HCT116 (cell line): ENCODE data around the gene SCP2. TPM values are rescaled to one million over a fixed set of nuclear protein-coding genes. Genes with fewer than 3 reads are reported as not detected.

Experiments used
- ATAC-seq: fragments of 200-7000 bp; cut with Tn5 transposase; 2 replicates; pipeline ENCODE4 v1.9.1; 2020; ENCODE audit warnings: mild to moderate bottlenecking, moderate library complexity
- BruUV-seq: library from RNA; stranded (reverse); fragments of 400-500 nt; replicated peaks from 2 replicates; lab custom pipeline; 2021; lab: Mats Ljungman, UMichigan
- CTCF ChIA-PET: fragments of 300-600 bp; sonication (Branson Sonifier 250); formaldehyde crosslinking; loops from one replicate; lab custom pipeline; 2021; ENCODE audit warnings: antibody characterized with exemption; lab: Charles Lee
- POLR2A ChIA-PET: fragments of 300-600, 350-600 bp; sonication (Branson Sonifier 250); formaldehyde crosslinking; loops from one replicate; lab custom pipeline; 2021; ENCODE audit warnings: antibody characterized with exemption; lab: Charles Lee
- RAD21 ChIA-PET, 2 experiments: fragments of 300-600 bp; sonication (Branson Sonifier 250); formaldehyde crosslinking; loops; one replicate each; lab custom pipeline; 2023; ENCODE audit warnings: low total read pairs in 2 of 2; ENCODE audit not compliant: uncharacterized antibody in 2 of 2, unreplicated experiment in 2 of 2, low non-redundant PET in 1 of 2; lab: Charles Lee
- DNase-seq: peaks from one replicate; pipeline ENCODE4 v3.0.0-alpha.2; 2010; ENCODE audit warnings: low read depth, low spot score
- H2AFZ ChIP-seq: fragments of 200-600 bp; shearing (Covaris generic), sonication (generic); 2 replicates; pipeline ENCODE4 v1.6.1; 2017; ENCODE audit warnings: low read depth, mixed run types, mixed read lengths, antibody characterized with exemption, low read length; ENCODE audit not compliant: poor library complexity, severe bottlenecking
- H3K27ac ChIP-seq: 2 replicates; pipeline ENCODE4 v1.5.1; 2012; ENCODE audit warnings: low read depth, low read length
- H3K27me3 ChIP-seq: fragments of 200-600 bp; sonication (generic); 2 replicates; pipeline ENCODE4 v1.6.1; 2016; ENCODE audit warnings: mixed run types, low read length, mixed read lengths; ENCODE audit not compliant: insufficient read depth
- H3K36me3 ChIP-seq, 2 experiments: fragments of 200-500 bp in 1 of 2; fragments of 200-600 bp in 1 of 2; sonication (Bioruptor generic) in 1 of 2; sonication (generic) in 1 of 2; 2 replicates each; pipeline versions ENCODE4 v1.5.1 to v1.6.1; 2014 to 2016; ENCODE audit warnings: low read length in 2 of 2, inconsistent platforms in 1 of 2, mixed read lengths in 1 of 2, mixed run types in 1 of 2; ENCODE audit not compliant: insufficient read depth in 2 of 2, control insufficient read depth in 1 of 2
- H3K4me1 ChIP-seq, 2 experiments: fragments of 200-600 bp in 1 of 2; sonication (generic) in 1 of 2; 2 replicates each; pipeline versions ENCODE4 v1.5.1 to v1.6.1; 2012 to 2017; ENCODE audit warnings: low read length in 2 of 2, inconsistent platforms in 1 of 2, mild to moderate bottlenecking in 1 of 2, mixed read lengths in 1 of 2, mixed run types in 1 of 2, moderate library complexity in 1 of 2; ENCODE audit not compliant: insufficient read depth in 2 of 2, control insufficient read depth in 1 of 2
- H3K4me2 ChIP-seq: fragments of 200-600 bp; sonication (generic); 2 replicates; pipeline ENCODE4 v1.6.1; 2017; ENCODE audit warnings: mixed run types, low read length, mixed read lengths
- H3K4me3 ChIP-seq, 2 experiments: fragments of 200-600 bp in 1 of 2; sonication (generic) in 1 of 2; replicated peaks in 1 of 2; 2 replicates each; pipeline ENCODE4 v1.5.1; 2011 to 2016; ENCODE audit warnings: low read length in 2 of 2, control low read depth in 1 of 2, low read depth in 1 of 2, mild to moderate bottlenecking in 1 of 2, mixed read lengths in 1 of 2, mixed run types in 1 of 2
- H3K79me2 ChIP-seq: fragments of 200-600 bp; sonication (generic); 2 replicates; pipeline ENCODE4 v1.6.1; 2017; ENCODE audit warnings: mild to moderate bottlenecking, mixed run types, low read length, moderate library complexity, mixed read lengths; ENCODE audit not compliant: insufficient read depth
- H3K9ac ChIP-seq: fragments of 200-600 bp; sonication (generic); 2 replicates; pipeline ENCODE4 v1.6.1; 2016; ENCODE audit warnings: low read length, mixed read lengths
- H3K9me2 ChIP-seq: fragments of 200-600 bp; sonication (generic), shearing (Covaris generic); 2 replicates; pipeline ENCODE4 v1.6.1; 2017; ENCODE audit warnings: mixed run types, mild to moderate bottlenecking, moderate library complexity; ENCODE audit not compliant: insufficient read depth
- H3K9me3 ChIP-seq, 2 experiments: fragments of 200-500 bp in 1 of 2; fragments of 200-600 bp in 1 of 2; sonication (Bioruptor generic) in 1 of 2; sonication (generic) in 1 of 2; 2 replicates each; pipeline ENCODE4 v1.6.1; 2014 to 2017; ENCODE audit warnings: low read length in 2 of 2, mixed read lengths in 2 of 2, inconsistent platforms in 1 of 2, low read depth in 1 of 2, mild to moderate bottlenecking in 1 of 2, mixed run types in 1 of 2, moderate library complexity in 1 of 2; ENCODE audit not compliant: control insufficient read depth in 1 of 2, insufficient read depth in 1 of 2
- H4K20me1 ChIP-seq: fragments of 200-600 bp; sonication (generic), shearing (Covaris generic); 2 replicates; pipeline ENCODE4 v1.6.1; 2017; ENCODE audit warnings: mixed run types, mild to moderate bottlenecking, moderate library complexity; ENCODE audit not compliant: insufficient read depth
- CBX3 ChIP-seq: IDR thresholded peaks from 2 replicates; pipeline ENCODE4 v1.6.1; 2012; ENCODE audit warnings: low read depth
- CEBPB ChIP-seq: IDR thresholded peaks from 2 replicates; pipeline ENCODE4 v1.6.1; 2012; ENCODE audit warnings: low read depth
- EGR1 ChIP-seq: IDR thresholded peaks from 2 replicates; pipeline ENCODE4 v1.6.1; 2012; ENCODE audit warnings: low read depth
- ELF1 ChIP-seq: IDR thresholded peaks from 2 replicates; pipeline ENCODE4 v1.6.1; 2012; ENCODE audit warnings: low read depth, borderline replicate concordance
- EZH2 ChIP-seq: fragments of 200-600 bp; sonication (generic); IDR thresholded peaks from 2 replicates; pipeline ENCODE4 v1.6.1; 2017; ENCODE audit warnings: antibody characterized with exemption, mixed run types
- FOSL1 ChIP-seq: IDR thresholded peaks from 2 replicates; pipeline ENCODE4 v1.6.1; 2012; ENCODE audit warnings: low read depth
- JUND ChIP-seq: IDR thresholded peaks from 2 replicates; pipeline ENCODE4 v1.6.1; 2012
- POLR2A ChIP-seq: IDR thresholded peaks from 2 replicates; pipeline ENCODE4 v1.7.0; 2011; ENCODE audit warnings: borderline replicate concordance; ENCODE audit not compliant: insufficient read depth, insufficient read length; ENCODE audit errors: extremely low read depth
- POLR2AphosphoS5 ChIP-seq: IDR thresholded peaks from 2 replicates; pipeline ENCODE4 v1.6.1; 2011; ENCODE audit warnings: mild to moderate bottlenecking, low read depth, low read length, moderate library complexity
- RAD21 ChIP-seq: IDR thresholded peaks from 2 replicates; pipeline ENCODE4 v1.6.1; 2012; ENCODE audit warnings: low read depth, mild to moderate bottlenecking
- SIN3A ChIP-seq: IDR thresholded peaks from 2 replicates; pipeline ENCODE4 v1.6.1; 2012; ENCODE audit warnings: low read depth
- SP1 ChIP-seq: IDR thresholded peaks from 2 replicates; pipeline ENCODE4 v1.6.1; 2012; ENCODE audit warnings: low read depth
- SRF ChIP-seq: IDR thresholded peaks from 2 replicates; pipeline ENCODE4 v1.6.1; 2012; ENCODE audit warnings: low read depth
- TCF7L2 ChIP-seq: IDR thresholded peaks from 2 replicates; pipeline ENCODE4 v1.7.0; 2011; ENCODE audit warnings: borderline replicate concordance, inconsistent platforms; ENCODE audit not compliant: insufficient read depth, insufficient read length; ENCODE audit errors: extremely low read depth
- YY1 ChIP-seq: IDR thresholded peaks from 2 replicates; pipeline ENCODE4 v1.6.1; 2011; ENCODE audit warnings: low read length, low read depth, moderate library complexity, mild to moderate bottlenecking; ENCODE audit not compliant: insufficient replicate concordance; ENCODE audit errors: extremely low read depth
- ZFX ChIP-seq: fragments of 450-650 bp; IDR thresholded peaks from 2 replicates; pipeline ENCODE4 v1.6.1; 2017
- ZNF274 ChIP-seq: fragments of 200-500 bp; sonication (Bioruptor generic); IDR thresholded peaks from 2 replicates; pipeline ENCODE4 v1.6.1; 2014; ENCODE audit warnings: mild to moderate bottlenecking, low read depth, low read length, inconsistent platforms
- intact Hi-C: fragments of 100-400 bp; cut with micrococcal nuclease; formaldehyde crosslinking; loops from 2 replicates; pipeline ENCODE4 v1.10.0; 2022
- total RNA-seq: library from RNA; stranded (reverse); gene quantifications from one replicate; pipeline ENCODE4 v1.2.1, GENCODE V29; 2021; ENCODE audit not compliant: unreplicated experiment
- TF ChIP-seq, protein P1 (sequence below): IDR thresholded peaks from 2 replicates; pipeline ENCODE4 v1.6.1; 2012
- TF ChIP-seq, protein P2 (sequence below), 3 experiments: fragments of 200-600 bp in 1 of 3; sonication (generic) in 1 of 3; IDR thresholded peaks in 2 of 3; conservative IDR thresholded peaks in 1 of 3; 2 replicates each; pipeline ENCODE4 v1.5.1; 2012 to 2017; ENCODE audit warnings: low read depth in 2 of 3, low read length in 2 of 3, antibody characterized with exemption in 1 of 3, borderline replicate concordance in 1 of 3, control low read depth in 1 of 3, mild to moderate bottlenecking in 1 of 3, mixed read lengths in 1 of 3, mixed run types in 1 of 3, moderate library complexity in 1 of 3; ENCODE audit not compliant: insufficient read depth in 1 of 3
- TF ChIP-seq, protein P3 (sequence below): IDR thresholded peaks from 2 replicates; pipeline ENCODE4 v1.6.1; 2011; ENCODE audit warnings: mild to moderate bottlenecking, low read length, moderate library complexity; ENCODE audit not compliant: insufficient replicate concordance; ENCODE audit errors: extremely low read depth

Gene SCP2
- total RNA-seq, 1 experiment from 2014 or later, result 62.0 TPM

DNA sequence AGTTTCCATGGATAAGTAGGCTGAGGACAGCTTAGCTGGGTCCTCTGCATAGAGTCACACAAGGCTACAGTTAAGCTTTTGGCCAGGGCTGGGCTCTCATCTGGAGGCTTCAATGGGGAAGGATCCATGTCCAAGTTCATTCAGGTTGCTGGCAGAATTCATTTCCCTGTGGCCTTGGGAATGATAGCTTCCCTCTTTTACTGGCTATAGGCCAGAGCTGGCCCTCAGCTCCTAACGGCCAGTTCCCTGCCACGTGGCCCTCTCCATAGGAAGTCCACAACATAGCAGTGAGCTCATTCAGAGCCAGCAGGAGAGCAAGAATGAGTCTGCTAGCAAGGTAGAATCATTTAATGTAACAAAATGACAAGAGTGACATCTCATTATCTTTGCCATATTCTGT is 119.9 kb downstream of the SCP2 start:
- Histone ChIP-seq H3K4me2 (no peak overlapping the region), H4K20me1 (no peaks in the 10 kb centered on the region), H3K27me3 (no peaks in the 10 kb centered on the region), H3K9me2 (no peaks in the 10 kb centered on the region), H3K9me3 (no peaks in the 10 kb centered on the region), H3K4me3 (no peak overlapping the region), H3K9ac (no peak overlapping the region), H3K79me2 (no peaks in the 10 kb centered on the region), H3K4me1 (peaks cover 4 to 12% of the 10 kb centered on the region in 2 experiments; a peak in 1 of 4 replicates), H3K36me3 (no peaks in the 10 kb centered on the region), H3K27ac (no peak overlapping the region), H2AFZ (no peak overlapping the region)
- DNase-seq (no peak), ATAC-seq (no peak)
- TF ChIP-seq POLR2AphosphoS5, result no peak
- TF ChIP-seq FOSL1, result no peak
- no peak for TF ChIP-seq SRF
- TF ChIP-seq POLR2A, result no peak
- TF ChIP-seq, protein P1, sequence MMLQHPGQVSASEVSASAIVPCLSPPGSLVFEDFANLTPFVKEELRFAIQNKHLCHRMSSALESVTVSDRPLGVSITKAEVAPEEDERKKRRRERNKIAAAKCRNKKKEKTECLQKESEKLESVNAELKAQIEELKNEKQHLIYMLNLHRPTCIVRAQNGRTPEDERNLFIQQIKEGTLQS, result no peak
- no peak for TF ChIP-seq YY1
- TF ChIP-seq, protein P2, sequence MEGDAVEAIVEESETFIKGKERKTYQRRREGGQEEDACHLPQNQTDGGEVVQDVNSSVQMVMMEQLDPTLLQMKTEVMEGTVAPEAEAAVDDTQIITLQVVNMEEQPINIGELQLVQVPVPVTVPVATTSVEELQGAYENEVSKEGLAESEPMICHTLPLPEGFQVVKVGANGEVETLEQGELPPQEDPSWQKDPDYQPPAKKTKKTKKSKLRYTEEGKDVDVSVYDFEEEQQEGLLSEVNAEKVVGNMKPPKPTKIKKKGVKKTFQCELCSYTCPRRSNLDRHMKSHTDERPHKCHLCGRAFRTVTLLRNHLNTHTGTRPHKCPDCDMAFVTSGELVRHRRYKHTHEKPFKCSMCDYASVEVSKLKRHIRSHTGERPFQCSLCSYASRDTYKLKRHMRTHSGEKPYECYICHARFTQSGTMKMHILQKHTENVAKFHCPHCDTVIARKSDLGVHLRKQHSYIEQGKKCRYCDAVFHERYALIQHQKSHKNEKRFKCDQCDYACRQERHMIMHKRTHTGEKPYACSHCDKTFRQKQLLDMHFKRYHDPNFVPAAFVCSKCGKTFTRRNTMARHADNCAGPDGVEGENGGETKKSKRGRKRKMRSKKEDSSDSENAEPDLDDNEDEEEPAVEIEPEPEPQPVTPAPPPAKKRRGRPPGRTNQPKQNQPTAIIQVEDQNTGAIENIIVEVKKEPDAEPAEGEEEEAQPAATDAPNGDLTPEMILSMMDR (IDR thresholded peaks at IDR 0.05 in 2 of 3, conservative IDR thresholded peaks at IDR 0.05 in 1 of 3; ENCODE audit: borderline replicate concordance in 1 of 3, insufficient read depth in 1 of 3, low read depth in 2 of 3, low read length in 2 of 3), result no peak
- no peak for TF ChIP-seq ELF1
- TF ChIP-seq, protein P3, sequence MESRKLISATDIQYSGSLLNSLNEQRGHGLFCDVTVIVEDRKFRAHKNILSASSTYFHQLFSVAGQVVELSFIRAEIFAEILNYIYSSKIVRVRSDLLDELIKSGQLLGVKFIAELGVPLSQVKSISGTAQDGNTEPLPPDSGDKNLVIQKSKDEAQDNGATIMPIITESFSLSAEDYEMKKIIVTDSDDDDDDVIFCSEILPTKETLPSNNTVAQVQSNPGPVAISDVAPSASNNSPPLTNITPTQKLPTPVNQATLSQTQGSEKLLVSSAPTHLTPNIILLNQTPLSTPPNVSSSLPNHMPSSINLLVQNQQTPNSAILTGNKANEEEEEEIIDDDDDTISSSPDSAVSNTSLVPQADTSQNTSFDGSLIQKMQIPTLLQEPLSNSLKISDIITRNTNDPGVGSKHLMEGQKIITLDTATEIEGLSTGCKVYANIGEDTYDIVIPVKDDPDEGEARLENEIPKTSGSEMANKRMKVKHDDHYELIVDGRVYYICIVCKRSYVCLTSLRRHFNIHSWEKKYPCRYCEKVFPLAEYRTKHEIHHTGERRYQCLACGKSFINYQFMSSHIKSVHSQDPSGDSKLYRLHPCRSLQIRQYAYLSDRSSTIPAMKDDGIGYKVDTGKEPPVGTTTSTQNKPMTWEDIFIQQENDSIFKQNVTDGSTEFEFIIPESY, result no peak
- no peak for TF ChIP-seq ZFX
- no peak for TF ChIP-seq ZNF274
- TF ChIP-seq RAD21, result no peak
- no peak for TF ChIP-seq JUND
- TF ChIP-seq SP1, result no peak
- no peak for TF ChIP-seq EGR1
- no peak for TF ChIP-seq TCF7L2
- no peak for TF ChIP-seq EZH2
- no peak for TF ChIP-seq SIN3A
- TF ChIP-seq CEBPB, result no peak
- no peak for TF ChIP-seq CBX3
- POLR2A ChIA-PET, result no interaction called here
- intact Hi-C loops, result no loop called here
- RAD21 ChIA-PET, result no interaction called here
- CTCF ChIA-PET, result no interaction called here
- BruUV-seq, result no TSS peak
